ENCODE data around the gene SMURF2. TPM values are rescaled to one million over a fixed set of nuclear protein-coding genes. Genes with fewer than 3 reads are reported as not detected.

SMURF2 gene
- total and polyA plus RNA-seq, 11 donors = 3.6 to 17.5 (median 12.2) TPM

DNA sequence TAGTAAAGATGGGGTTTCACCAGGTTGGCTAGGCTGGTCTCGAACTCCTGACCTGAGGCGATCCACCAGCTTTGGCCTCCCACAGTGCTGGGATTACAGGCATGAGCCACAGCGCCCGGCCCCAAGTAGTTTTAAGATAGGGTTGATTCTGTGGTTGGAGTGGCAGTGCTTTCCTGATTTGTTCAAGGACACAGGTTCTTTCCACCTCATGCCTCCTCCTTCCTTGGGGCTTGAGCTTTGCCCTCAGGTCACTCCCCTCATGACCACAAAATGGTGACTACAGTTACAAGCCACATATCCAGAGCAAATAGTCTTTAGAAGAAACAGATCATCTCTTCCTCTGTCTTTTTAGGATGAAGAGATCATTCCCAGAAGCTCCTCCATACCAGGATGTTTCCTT is 25.3 kb upstream of the SMURF2 start:
- intact Hi-C loops (cut with DNase I) = no loop called here
- no peaks in the 10 kb centered on the region for H3K9me3 ChIP-seq
- no peak overlapping the region for H3K4me3 ChIP-seq
- TF ChIP-seq CTCF (IDR thresholded peaks at IDR 0.05) = no peak
- TF ChIP-seq POLR2A (IDR thresholded peaks at IDR 0.05) = no peak
- no peaks in the 10 kb centered on the region for H3K36me3 ChIP-seq
- DNase-seq = no peak
- ATAC-seq = no peak
- no peak overlapping the region for H3K27ac ChIP-seq
- H3K27me3 ChIP-seq = no peaks in the 10 kb centered on the region
- H3K4me1 ChIP-seq = peaks cover 0 to 5% (median 0%) of the 10 kb centered on the region in 12 donors
- 97 to 100% (median 100%) methylated on average over 4 of the region's 4 CpGs for WGBS, 4 donors

- Histone ChIP-seq H3K27ac (no peak overlapping the region), H3K4me3 (no peak overlapping the region), H3K36me3 (no peaks in the 10 kb centered on the region), H3K9me3 (no peaks in the 10 kb centered on the region), H3K4me1 (no peaks in the 10 kb centered on the region), H3K27me3 (no peaks in the 10 kb centered on the region)
- TF ChIP-seq CTCF (IDR thresholded peaks at IDR 0.05) (no peak), POLR2A (IDR thresholded peaks at IDR 0.05) (no peak)
- intact Hi-C loops (cut with DNase I) = no loop called here
- 94 to 99% (median 97%) methylated on average over 2 of the region's 2 CpGs for WGBS, 4 donors
- ATAC-seq = no peak
- DNase-seq = no peak
Observed at GRCh38 chr17:64686705-64687104, 24.6 kb upstream of the SMURF2 start.

GRCh38 chr17:64685705-64686104 is 23.6 kb upstream of the SMURF2 start:
- DNase-seq (no peak), ATAC-seq (no peak)
- Histone ChIP-seq H3K4me1 (no peaks in the 10 kb centered on the region), H3K9me3 (no peaks in the 10 kb centered on the region), H3K27ac (no peak overlapping the region), H3K27me3 (no peaks in the 10 kb centered on the region), H3K4me3 (no peak overlapping the region), H3K36me3 (no peaks in the 10 kb centered on the region)
- 93 to 96% (median 93%) methylated on average over 9 of the region's 9 CpGs for WGBS, 4 donors
- intact Hi-C loops (cut with DNase I) = no loop called here
- TF ChIP-seq POLR2A (IDR thresholded peaks at IDR 0.05) (no peak), CTCF (IDR thresholded peaks at IDR 0.05) (no peak)

DNA sequence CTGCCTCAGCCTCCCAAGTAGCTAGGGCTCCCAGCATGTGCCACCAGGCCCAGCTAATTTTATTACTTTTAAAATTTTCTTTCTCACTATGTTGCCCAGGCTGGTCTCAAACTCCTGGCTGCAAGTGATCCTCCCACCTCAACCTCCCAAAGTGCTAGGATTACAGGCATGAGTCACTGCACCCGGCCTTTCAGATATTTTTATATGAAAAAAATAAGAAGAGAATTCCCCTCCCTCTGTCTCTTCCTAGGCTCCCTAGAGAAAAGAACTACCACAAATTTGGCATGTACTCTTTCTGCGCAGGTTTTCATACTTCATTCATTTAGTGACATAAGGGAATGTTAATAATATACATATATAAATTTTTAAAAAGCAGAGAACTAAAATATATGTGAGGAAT is 21.7 kb upstream of the SMURF2 start:
- 73 to 84% (median 79%) methylated on average over 2 of the region's 2 CpGs for WGBS, 4 donors

More for the DNA sequence above, 21.7 kb upstream of the SMURF2 start:
- Histone ChIP-seq H3K9me3 (no peaks in the 10 kb centered on the region), H3K4me1 (peaks cover 0 to 2% (median 0%) of the 10 kb centered on the region in 12 donors), H3K36me3 (no peaks in the 10 kb centered on the region), H3K27ac (no peak overlapping the region), H3K4me3 (no peak overlapping the region), H3K27me3 (no peaks in the 10 kb centered on the region)
- ATAC-seq = no peak
- intact Hi-C loops (cut with DNase I) = no loop called here
- no peak for DNase-seq
- TF ChIP-seq CTCF (IDR thresholded peaks at IDR 0.05) = no peak
- no peak for TF ChIP-seq POLR2A (IDR thresholded peaks at IDR 0.05)

Measured in heart left ventricle (tissue), 16 donors.